Stimulated activated CD8-positive, alpha-beta memory T cell treated with anti-CD3 and anti-CD28 coated beads, Interleukin-15, amount 100 ng/mL, for 4 hours (primary cell): Measurements from ENCODE around the gene QRFPR.
"Not testable (repeated sequence)": the region's sequence is repeated elsewhere in the genome, so short reads cannot be mapped to it uniquely, and the experiment has no call there.

Experiments
- DNase-seq, 2 donors: peaks; one replicate each; pipeline ENCODE4 v3.0.0-alpha.2; 2020; ENCODE audit warnings: low read depth in 2 of 2

Gene QRFPR

GRCh38 chr4:121380776-121381462, at the start of gene QRFPR:
Gene QRFPR (minus strand): TSS chr4:121381018. CDS start chr4:121380647, 371 bp downstream.
- DNase-seq: no peak

GRCh38 chr4:121428721-121429120, 47.9 kb upstream of the QRFPR start:
- no peak for DNase-seq

DNA sequence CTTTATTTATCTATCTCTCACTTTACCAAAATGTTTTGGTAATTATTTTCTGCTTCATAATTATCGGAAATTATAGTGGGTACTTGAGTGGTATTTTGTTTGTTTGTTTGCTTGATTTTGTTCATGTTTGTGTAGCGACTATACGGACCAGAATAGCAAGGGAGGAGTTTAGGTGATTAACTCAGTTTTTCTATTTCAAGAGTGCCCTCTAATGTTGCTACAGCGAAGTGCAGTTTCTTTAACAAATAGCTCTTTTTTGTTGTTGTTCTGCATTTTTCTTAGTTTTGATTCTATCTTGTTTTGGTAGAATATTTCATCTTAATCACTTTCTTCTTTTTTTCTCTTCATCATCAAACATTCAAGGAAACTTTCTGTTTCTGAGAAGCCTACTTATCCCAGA, 40.8 kb upstream of the QRFPR start:
- DNase-seq: no peak

DNA sequence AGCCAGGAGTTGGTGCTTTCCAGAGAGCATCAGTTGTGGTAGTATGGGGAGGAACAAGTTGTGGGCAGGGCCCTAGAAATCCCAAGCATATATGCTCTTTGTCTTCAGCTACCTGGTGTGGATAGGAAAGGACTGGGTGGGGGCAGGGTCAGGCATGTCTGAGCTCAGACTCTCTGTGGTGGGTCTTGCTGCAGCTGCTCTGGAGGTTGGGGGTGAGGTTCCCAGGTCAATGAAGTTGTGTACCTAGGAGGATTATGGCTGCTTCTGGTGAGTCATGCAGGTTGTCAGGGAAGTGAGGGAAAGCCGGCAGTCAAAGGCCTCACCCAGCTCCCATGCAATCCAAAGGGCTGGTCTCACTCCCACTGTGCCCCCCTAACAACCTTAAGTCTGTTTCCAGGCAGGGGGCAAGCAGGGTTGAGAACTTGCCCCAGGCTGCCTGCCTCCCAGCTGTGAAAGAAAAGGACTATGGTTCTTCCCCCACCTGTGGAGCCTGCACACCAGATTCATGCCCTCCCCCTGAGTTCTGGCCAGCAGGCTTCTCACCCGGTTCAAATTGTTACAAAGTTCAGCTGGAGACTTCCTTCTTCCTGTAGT, 30.4 kb upstream of the QRFPR start:
- DNase-seq: no peak

GRCh38 chr4:121408567-121408966, 27.7 kb upstream of the QRFPR start:
- DNase-seq: not testable (repeated sequence)

GRCh38 chr4:121400632-121401031, 19.8 kb upstream of the QRFPR start:
- DNase-seq: no peak

- DNase-seq: no peak
Measured at GRCh38 chr4:121397941-121398601, 17.3 kb upstream of the QRFPR start.

DNA sequence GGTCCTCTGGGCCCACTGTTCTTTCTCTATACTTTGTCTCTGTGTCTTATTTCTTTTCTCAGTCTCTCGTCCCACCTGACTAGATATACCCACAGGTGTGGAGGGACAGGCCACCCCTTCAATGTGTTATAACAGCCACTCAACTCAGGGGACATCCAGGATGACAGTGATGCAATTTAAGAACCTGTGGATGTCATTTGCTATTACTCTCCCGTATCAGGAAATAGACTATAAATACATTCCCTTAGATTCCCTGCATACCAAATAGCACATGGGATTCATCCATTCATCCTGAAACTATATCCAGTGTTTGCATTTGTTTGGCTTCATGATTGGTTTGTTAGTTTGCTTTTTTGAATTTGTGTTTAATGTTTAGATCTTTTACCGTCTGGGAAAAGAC, 16.6 kb upstream of the QRFPR start:
- no peak for DNase-seq

GRCh38 chr4:121392426-121393086, 11.7 kb upstream of the QRFPR start:
- DNase-seq: no peak

- no peak for DNase-seq
Measured at GRCh38 chr4:121390335-121390734, 9.5 kb upstream of the QRFPR start.

DNA sequence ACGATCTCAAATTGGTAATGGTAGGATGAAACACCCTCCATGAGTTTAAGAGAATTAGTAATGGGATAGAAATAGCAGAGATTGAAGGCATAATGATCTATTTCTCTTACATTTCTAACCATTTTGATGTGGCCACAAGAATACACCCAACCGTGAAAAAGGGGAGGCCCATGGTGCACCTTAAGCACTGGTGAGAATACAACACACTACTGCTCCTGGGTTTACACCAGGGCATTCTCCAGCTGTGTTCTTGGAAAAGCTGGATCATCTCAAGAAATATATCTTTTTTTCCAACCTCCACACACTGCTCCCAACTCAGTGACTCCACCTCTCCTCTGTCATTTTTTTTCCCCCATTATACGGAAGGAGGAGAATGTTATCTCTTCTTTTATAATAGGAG, 1.5 kb downstream of the QRFPR start:
- DNase-seq: no peak

DNA sequence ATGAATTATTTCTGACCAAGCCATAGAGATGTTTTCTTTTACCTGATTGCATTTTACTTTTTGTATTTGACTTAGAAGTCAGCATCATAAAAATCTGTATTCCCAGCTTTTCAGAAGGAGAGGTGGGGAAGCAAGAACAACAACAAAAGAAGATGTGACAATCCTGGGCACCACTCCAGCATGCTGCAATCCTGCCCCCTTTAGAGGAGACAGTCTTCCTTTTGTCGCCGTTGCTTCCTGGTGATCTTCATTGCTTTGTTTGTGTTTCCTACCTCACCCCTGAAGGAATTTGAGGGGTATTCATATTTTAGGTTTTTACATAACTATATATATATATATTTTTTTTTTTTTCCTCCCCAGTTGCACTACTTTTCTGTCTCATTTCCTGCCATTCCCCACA, 3.7 kb downstream of the QRFPR start:
- no peak for DNase-seq

GRCh38 chr4:121376556-121376955, 4.3 kb downstream of the QRFPR start:
- no peak for DNase-seq

DNA sequence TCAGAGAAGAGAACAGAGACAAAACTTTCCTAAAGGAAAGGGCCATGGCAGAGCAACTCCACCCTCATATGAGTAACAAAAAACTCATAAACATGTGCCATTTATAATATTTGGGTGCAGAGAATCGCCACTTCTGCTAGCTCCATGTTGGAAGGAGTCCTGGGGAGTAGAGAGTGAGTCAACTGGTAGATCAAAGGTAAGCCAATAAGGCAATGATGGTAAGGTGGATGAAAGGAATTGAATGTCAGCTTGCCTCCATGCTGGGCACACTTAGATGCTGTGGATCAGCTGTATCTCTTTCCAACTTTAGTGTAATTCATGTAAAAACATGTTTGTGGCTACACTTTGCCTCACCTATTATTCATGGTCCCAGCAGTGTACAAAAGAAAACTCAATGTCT, 4.7 kb downstream of the QRFPR start:
- DNase-seq: no peak

- DNase-seq: no peak
Measured at GRCh38 chr4:121375262-121375661, 5.6 kb downstream of the QRFPR start.

- DNase-seq: no peak
Measured at GRCh38 chr4:121373841-121374240, 7.0 kb downstream of the QRFPR start.

GRCh38 chr4:121370729-121371325, 10.0 kb downstream of the QRFPR start:
- DNase-seq: no peak

DNA sequence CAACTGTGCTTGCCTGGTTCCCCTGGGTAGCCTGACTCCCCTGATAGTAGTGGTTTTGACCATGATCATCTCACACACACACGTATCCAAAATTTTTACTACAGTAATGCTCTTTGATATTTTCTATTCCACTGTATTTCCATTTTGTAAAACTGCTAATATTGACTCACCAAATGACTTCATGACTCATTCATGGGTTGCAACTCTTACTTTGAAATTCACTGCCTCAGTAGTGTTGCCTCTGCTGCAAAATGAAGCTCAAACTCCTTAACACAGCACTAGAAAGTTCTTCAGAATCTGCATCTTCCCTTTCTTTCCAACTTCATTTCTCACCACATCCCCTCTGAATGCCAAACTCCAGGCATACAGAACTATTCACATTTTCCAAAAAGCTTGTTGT, 20.3 kb downstream of the QRFPR start:
- no peak for DNase-seq

- no peak for DNase-seq
Measured at GRCh38 chr4:121358473-121358872, 22.3 kb downstream of the QRFPR start.

DNA sequence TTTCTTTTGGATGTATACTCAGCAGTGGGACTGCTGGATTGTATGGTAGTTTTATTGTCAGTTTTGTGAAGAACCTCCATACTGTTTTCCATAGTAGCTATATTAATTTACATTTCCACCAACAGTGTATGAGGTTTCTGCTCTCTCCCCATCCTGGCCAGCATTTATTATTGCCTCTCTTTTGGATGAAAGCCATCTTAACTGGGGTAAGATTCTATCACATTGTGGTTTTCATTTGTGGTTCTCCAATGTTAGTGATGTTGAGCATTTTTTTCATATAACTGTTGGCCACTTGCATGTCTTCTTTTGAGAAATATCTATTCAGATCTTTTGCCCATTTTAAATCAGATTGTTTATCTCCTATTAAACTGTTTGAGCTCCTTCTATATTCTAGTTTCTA, 27.6 kb downstream of the QRFPR start:
- DNase-seq: no peak

DNA sequence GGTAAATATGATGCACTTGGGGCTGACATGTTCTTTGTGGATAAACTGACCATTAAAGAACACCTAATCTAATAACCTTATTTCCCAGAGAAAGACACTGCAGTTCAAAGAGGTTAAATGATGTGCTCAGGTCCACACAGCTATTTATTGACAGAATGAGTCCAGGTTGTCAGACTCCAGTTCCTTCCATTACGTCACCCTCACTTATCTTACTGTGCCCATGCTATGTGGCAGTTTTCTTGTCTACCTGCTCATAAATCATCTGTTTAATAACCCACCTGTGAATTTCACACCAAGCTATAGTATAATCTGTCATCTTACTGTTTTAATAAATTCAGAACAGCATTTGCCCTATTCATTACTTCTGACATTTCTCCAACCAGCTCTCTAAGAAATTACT, 36.7 kb downstream of the QRFPR start:
- DNase-seq: no peak

GRCh38 chr4:121340247-121340646, 40.6 kb downstream of the QRFPR start:
- DNase-seq: no peak
